Psoas muscle (tissue), 8 donors: Measurements from ENCODE around the gene HSP90AB1. TPM values are rescaled to one million over a fixed set of nuclear protein-coding genes. Genes with fewer than 3 reads are reported as not detected.

ENCODE experiments used
- ATAC-seq, 4 donors: fragments of 200-7000 bp; cut with Tn5 transposase; one replicate each; pipeline ENCODE4 v1.9.1; 2020; ENCODE audit warnings: moderate library complexity in 3 of 4, mild to moderate bottlenecking in 2 of 4
- DNase-seq, 2 donors: peaks; one replicate each; pipeline ENCODE4 v3.0.0-alpha.2; 2020
- H3K27ac ChIP-seq: fragments of 200-600 bp; one replicate; pipeline ENCODE4 v1.8.0; 2022
- H3K27me3 ChIP-seq, 3 donors: fragments of 200-600 bp in 1 of 3; one replicate each; pipeline versions ENCODE4 v1.6.1 to v1.8.0; 2013 to 2022; ENCODE audit warnings: low read length in 2 of 3, mild to moderate bottlenecking in 2 of 3, moderate library complexity in 1 of 3; ENCODE audit not compliant: insufficient read depth in 3 of 3
- H3K36me3 ChIP-seq, 2 donors: fragments of 200-600 bp in 1 of 2; one replicate each; pipeline versions ENCODE4 v1.6.1 to v1.8.0; 2013 to 2022; ENCODE audit warnings: low read depth in 1 of 2, mild to moderate bottlenecking in 1 of 2, moderate library complexity in 1 of 2; ENCODE audit not compliant: insufficient read depth in 1 of 2
- H3K4me1 ChIP-seq: fragments of 200-600 bp; one replicate; pipeline ENCODE4 v1.8.0; 2022
- H3K4me3 ChIP-seq: fragments of 200-600 bp; one replicate; pipeline ENCODE4 v1.8.0; 2022; ENCODE audit warnings: mild to moderate bottlenecking
- H3K9me3 ChIP-seq: fragments of 200-600 bp; one replicate; pipeline ENCODE4 v1.8.0; 2022
- CTCF ChIP-seq: fragments of 200-600 bp; IDR thresholded peaks from one replicate; pipeline ENCODE4 v1.8.0; 2022; ENCODE audit warnings: antibody characterized with exemption
- WGBS, 3 donors: extraction: QIAGEN DNeasy Blood & Tissue Kit; methylation state at CpG; one replicate each; pipeline versions ENCODE4 v1.1.6 to v1.1.7; 2013; 5-methylcytosine and 5-hydroxymethylcytosine counted together
- intact Hi-C, 2 donors: fragments of 100-400 bp; cut with DNase I; formaldehyde crosslinking; loops; one replicate each; pipeline versions ENCODE4 v1.11.0 to v1.14.2; 2022
- polyA plus RNA-seq, 3 donors: library from polyadenylated mRNA; stranded (reverse); fragments of 200-250 nt; gene quantifications; one replicate each; pipeline ENCODE4 v1.2.3, GENCODE V29; 2013
- total RNA-seq, 4 donors: library from RNA; stranded (reverse); fragmentation: NEBNext Ultra II Directional in 2 of 4; extraction: Animal tissue kit (Norgen Biotek cat#: 25700) in 2 of 4; gene quantifications; one replicate each; pipeline versions ENCODE4 v1.2.1 to v1.2.4, GENCODE V29; 2021 to 2023
- donor health status: healthy with polysubstance abuse.
- donor health status: DM: no; HTN: no; CAD: no; lungs with moderate emphysema.
- donor health status: Bipolar disorder and iron deficiency.
- donor health status: healthy.
- donor health status: DM: yes; HTN: yes; CAD: no.
- donor health status: DM: no; HTN: no; CAD: no.
- donor health status: DM: no; HTN: no; CAD: no.
- donor health status: DM: yes; HTN: yes; CAD: no.

HSP90AB1 gene
- total and polyA plus RNA-seq, 7 donors, result 743 to 1,595 (median 1,150) TPM

DNA sequence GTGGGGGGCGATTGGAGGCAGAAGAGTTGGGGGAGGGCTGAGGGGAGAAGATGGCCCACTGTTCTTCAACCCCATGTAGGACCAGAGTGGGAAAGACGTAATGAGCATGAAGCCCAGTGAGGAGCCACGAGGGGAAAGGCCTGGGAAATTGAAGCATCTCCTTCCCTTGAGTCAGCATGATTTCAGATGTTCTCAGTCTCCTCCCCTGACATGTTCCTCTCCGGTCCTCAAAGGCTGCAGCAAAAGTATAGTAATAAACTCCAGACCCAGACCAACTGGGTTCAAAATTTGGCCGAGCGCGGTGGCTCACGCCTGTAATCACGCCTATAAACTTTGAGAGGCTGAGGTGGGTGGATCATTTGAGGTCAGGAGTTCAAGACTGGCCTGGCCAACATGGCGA is 20.4 kb downstream of the HSP90AB1 start:
- WGBS, 3 donors, result 64 to 67% (median 67%) methylated on average over 10 of the region's 10 CpGs
- TF ChIP-seq CTCF, result no peak
- DNase-seq (peak in 1 of 2 donors; percentile 13), ATAC-seq (no peak)
- peaks cover 15% of the 10 kb centered on the region for H3K4me1 ChIP-seq
- no peaks in the 10 kb centered on the region for H3K9me3 ChIP-seq
- H3K27me3 ChIP-seq, result peaks cover 0 to 21% (median 13%) of the 10 kb centered on the region in 3 donors
- H3K36me3 ChIP-seq, result no peaks in the 10 kb centered on the region
- intact Hi-C loops, result loop anchor here (5.0 kb wide), 2 partner anchors 40 to 70 kb away; no protein-coding TSS in a partner anchor
- no peak overlapping the region for H3K27ac ChIP-seq
- no peak overlapping the region for H3K4me3 ChIP-seq

- Histone ChIP-seq H3K9me3 (no peaks in the 10 kb centered on the region), H3K4me1 (peaks cover 15% of the 10 kb centered on the region), H3K27me3 (peaks cover 0 to 21% (median 13%) of the 10 kb centered on the region in 3 donors), H3K36me3 (no peaks in the 10 kb centered on the region), H3K27ac (no peak overlapping the region), H3K4me3 (no peak overlapping the region)
- intact Hi-C loops, result loop anchor here (1.0 to 5.0 kb wide), 3 partner anchors 39 to 70 kb away; no protein-coding TSS in a partner anchor
- DNase-seq (peak in 1 of 2 donors; percentile 55), ATAC-seq (peak; percentile 26 to 40 (median 34))
- TF ChIP-seq CTCF, result peak; percentile 83
- 41 to 50% (median 46%) methylated on average over 5 of the region's 5 CpGs for WGBS, 3 donors
Measured at GRCh38 chr6:44268095-44268628, 21.3 kb downstream of the HSP90AB1 start.

DNA sequence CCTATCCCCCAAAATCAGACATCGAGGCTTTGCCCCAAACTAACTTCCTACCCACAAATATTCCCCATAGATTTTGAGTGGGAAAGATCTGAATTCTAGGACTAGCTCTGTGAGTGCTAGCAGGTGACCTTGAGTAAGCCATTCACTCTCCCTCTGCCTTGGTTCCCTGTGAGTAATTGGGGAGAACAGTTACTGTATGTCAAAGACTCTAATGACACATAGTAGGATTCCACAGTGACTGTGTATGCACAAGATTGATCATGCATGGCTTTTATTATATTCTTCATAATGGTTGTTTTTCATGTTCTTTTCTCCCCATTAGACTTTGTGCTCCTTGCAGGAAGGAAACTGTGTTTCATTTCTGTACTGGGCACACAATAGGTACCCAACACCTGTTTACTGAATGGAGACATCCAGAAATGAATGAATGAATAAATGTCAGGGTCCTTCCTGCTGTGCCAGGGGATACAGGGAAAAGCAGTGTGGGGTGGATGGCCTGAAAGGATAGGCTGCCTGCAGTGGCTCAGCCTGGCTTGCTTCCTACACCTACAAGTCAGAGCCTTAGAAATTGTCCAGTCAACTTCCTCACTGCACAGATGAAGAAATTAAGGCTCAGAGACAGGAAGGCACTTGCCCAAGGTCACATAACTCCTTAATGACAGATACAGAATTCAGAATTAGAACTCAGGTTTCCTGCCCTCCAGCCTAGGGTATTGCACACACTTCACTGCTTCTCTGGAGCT is 22.4 kb downstream of the HSP90AB1 start:
- Histone ChIP-seq H3K4me3 (no peak overlapping the region), H3K27ac (no peak overlapping the region), H3K4me1 (peaks cover 6% of the 10 kb centered on the region), H3K36me3 (no peaks in the 10 kb centered on the region), H3K9me3 (no peaks in the 10 kb centered on the region), H3K27me3 (peaks cover 0 to 23% (median 13%) of the 10 kb centered on the region in 3 donors)
- intact Hi-C loops, result loop anchor here (5.0 kb wide), 2 partner anchors 38 to 68 kb away; no protein-coding TSS in a partner anchor
- ATAC-seq (no peak), DNase-seq (peak in 1 of 2 donors; percentile 15)
- WGBS, 3 donors, result 65 to 88% (median 85%) methylated on average over 1 of the region's 1 CpG
- no peak for TF ChIP-seq CTCF

- Histone ChIP-seq H3K4me3 (peak within 1 kb of the TSS; percentile 44), H3K9me3 (no peaks in the 10 kb centered on the region), H3K4me1 (no peaks in the 10 kb centered on the region), H3K36me3 (no peaks in the 10 kb centered on the region), H3K27me3 (peaks cover 0 to 29% (median 13%) of the 10 kb centered on the region in 3 donors), H3K27ac (no peak within 1 kb of the TSS)
- DNase-seq (peak in 1 of 2 donors; percentile 48), ATAC-seq (no peak)
- 15 to 50% (median 45%) methylated on average over 10 to 29 of the region's 29 CpGs for WGBS, 3 donors
- TF ChIP-seq CTCF, result no peak
- intact Hi-C loops, result loop anchor here (5.0 kb wide), 2 partner anchors 37 to 67 kb away; no protein-coding TSS in a partner anchor
Measured at GRCh38 chr6:44269921-44270525, 23.1 kb downstream of the HSP90AB1 start, which contains the start of gene TMEM151B. Gene TMEM151B, plus strand, starts transcription at chr6:44270450. Its CDS starts 293 bp downstream, at chr6:44270743.
